GM19035 (cell line): ENCODE results near the gene PHF21A.
A peak's percentile ranks its signal among the peaks of the same experiment; 100 is the strongest.
"Not testable (repeated sequence)": the region's sequence is repeated elsewhere in the genome, so short reads cannot be mapped to it uniquely, and the experiment has no call there.

Experiments used
- ATAC-seq: cut with Tn5 transposase; IDR thresholded peaks from one replicate; pipeline ENCODE4 v1.9.1; 2021; ENCODE audit not compliant: unreplicated experiment

Gene PHF21A

GRCh38 chr11:46120346-46121300 lies 631 bp downstream of the PHF21A start:
- peak; percentile 1 for ATAC-seq

- ATAC-seq = no peak
Observed at GRCh38 chr11:46119352-46120216, 1.7 kb downstream of the PHF21A start.

GRCh38 chr11:46118702-46119351 lies 2.4 kb downstream of the PHF21A start:
- ATAC-seq = no peak

GRCh38 chr11:46117842-46118241 lies 3.4 kb downstream of the PHF21A start:
- ATAC-seq = no peak

GRCh38 chr11:46116712-46117037 lies 4.6 kb downstream of the PHF21A start:
- not testable (repeated sequence) for ATAC-seq

- ATAC-seq = no peak
Observed at GRCh38 chr11:46116007-46116711, 5.1 kb downstream of the PHF21A start.

- ATAC-seq = no peak
Observed at GRCh38 chr11:46114961-46115360, 6.3 kb downstream of the PHF21A start.

- ATAC-seq = no peak
Observed at GRCh38 chr11:46114378-46114777, 6.9 kb downstream of the PHF21A start.

GRCh38 chr11:46112961-46113607 lies 8.2 kb downstream of the PHF21A start:
- peak; percentile 72 for ATAC-seq

GRCh38 chr11:46108751-46109150 lies 12.5 kb downstream of the PHF21A start:
- ATAC-seq = no peak

- ATAC-seq = no peak
Observed at GRCh38 chr11:46107780-46108179, 13.5 kb downstream of the PHF21A start.

GRCh38 chr11:46107408-46107718 lies 13.9 kb downstream of the PHF21A start:
- no peak for ATAC-seq

- no peak for ATAC-seq
Observed at GRCh38 chr11:46106530-46107407, 14.5 kb downstream of the PHF21A start.

- ATAC-seq = no peak
Observed at GRCh38 chr11:46105926-46106325, 15.3 kb downstream of the PHF21A start.

GRCh38 chr11:46105134-46105628 lies 16.1 kb downstream of the PHF21A start:
- ATAC-seq = no peak

GRCh38 chr11:46102843-46103242 lies 18.4 kb downstream of the PHF21A start:
- ATAC-seq = no peak

GRCh38 chr11:46100670-46101069 lies 20.6 kb downstream of the PHF21A start:
- no peak for ATAC-seq

GRCh38 chr11:46099963-46100316 lies 21.3 kb downstream of the PHF21A start:
- no peak for ATAC-seq

GRCh38 chr11:46090375-46090774 lies 30.9 kb downstream of the PHF21A start:
- no peak for ATAC-seq
